ENCODE measurements around the gene COL25A1. TPM values are rescaled to one million over a fixed set of nuclear protein-coding genes. Genes with fewer than 3 reads are reported as not detected.
"Not testable (repeated sequence)": the region's sequence is repeated elsewhere in the genome, so short reads cannot be mapped to it uniquely, and the experiment has no call there.

Gene COL25A1
- total RNA-seq, 1 experiment from 2014 or later = not detected

- in situ Hi-C loops (cut with HindIII; ENCODE audit: low pct_unique_long_range_greater_than_20kb, low sequenced_read_pairs) = no loop called here
- DNase-seq (ENCODE audit: low read depth) = no peak
Observed at GRCh38 chr4:109113521-109113920, 188.9 kb downstream of the COL25A1 start.

GRCh38 chr4:109111031-109111430, 191.4 kb downstream of the COL25A1 start:
- DNase-seq (ENCODE audit: low read depth) = no peak
- in situ Hi-C loops (cut with HindIII; ENCODE audit: low pct_unique_long_range_greater_than_20kb, low sequenced_read_pairs) = no loop called here

GRCh38 chr4:109108215-109108614, 194.2 kb downstream of the COL25A1 start:
- in situ Hi-C loops (cut with HindIII; ENCODE audit: low pct_unique_long_range_greater_than_20kb, low sequenced_read_pairs) = not testable (repeated sequence)

GRCh38 chr4:109094056-109094455, 208.4 kb downstream of the COL25A1 start:
- in situ Hi-C loops (cut with HindIII; ENCODE audit: low pct_unique_long_range_greater_than_20kb, low sequenced_read_pairs) = no loop called here
- no peak for DNase-seq (ENCODE audit: low read depth)

More at GRCh38 chr4:109108215-109108614, 194.2 kb downstream of the COL25A1 start:
- DNase-seq (ENCODE audit: low read depth) = not testable (repeated sequence)

GRCh38 chr4:109091727-109092409, 210.6 kb downstream of the COL25A1 start:
- DNase-seq (ENCODE audit: low read depth) = no peak
- in situ Hi-C loops (cut with HindIII; ENCODE audit: low pct_unique_long_range_greater_than_20kb, low sequenced_read_pairs) = no loop called here

GRCh38 chr4:109083911-109084310, 218.5 kb downstream of the COL25A1 start:
- in situ Hi-C loops (cut with HindIII; ENCODE audit: low pct_unique_long_range_greater_than_20kb, low sequenced_read_pairs) = no loop called here
- no peak for DNase-seq (ENCODE audit: low read depth)

GRCh38 chr4:109079731-109080130, 222.7 kb downstream of the COL25A1 start:
- DNase-seq (ENCODE audit: low read depth) = no peak
- in situ Hi-C loops (cut with HindIII; ENCODE audit: low pct_unique_long_range_greater_than_20kb, low sequenced_read_pairs) = no loop called here

GRCh38 chr4:109079201-109079600, 223.3 kb downstream of the COL25A1 start:
- DNase-seq (ENCODE audit: low read depth) = no peak
- in situ Hi-C loops (cut with HindIII; ENCODE audit: low pct_unique_long_range_greater_than_20kb, low sequenced_read_pairs) = no loop called here

GRCh38 chr4:109078724-109079123, 223.7 kb downstream of the COL25A1 start:
- in situ Hi-C loops (cut with HindIII; ENCODE audit: low pct_unique_long_range_greater_than_20kb, low sequenced_read_pairs) = no loop called here

GRCh38 chr4:109077505-109077904, 225.0 kb downstream of the COL25A1 start:
- DNase-seq (ENCODE audit: low read depth) = no peak
- in situ Hi-C loops (cut with HindIII; ENCODE audit: low pct_unique_long_range_greater_than_20kb, low sequenced_read_pairs) = no loop called here

More at GRCh38 chr4:109078724-109079123, 223.7 kb downstream of the COL25A1 start:
- DNase-seq (ENCODE audit: low read depth) = no peak

GRCh38 chr4:109076709-109077108, 225.7 kb downstream of the COL25A1 start:
- in situ Hi-C loops (cut with HindIII; ENCODE audit: low pct_unique_long_range_greater_than_20kb, low sequenced_read_pairs); DNase-seq (ENCODE audit: low read depth): not testable (repeated sequence)

GRCh38 chr4:109075621-109076020, 226.8 kb downstream of the COL25A1 start:
- DNase-seq (ENCODE audit: low read depth) = no peak

GRCh38 chr4:109072595-109072994, 229.9 kb downstream of the COL25A1 start:
- in situ Hi-C loops (cut with HindIII; ENCODE audit: low pct_unique_long_range_greater_than_20kb, low sequenced_read_pairs) = no loop called here
- DNase-seq (ENCODE audit: low read depth) = no peak

More at GRCh38 chr4:109075621-109076020, 226.8 kb downstream of the COL25A1 start:
- in situ Hi-C loops (cut with HindIII; ENCODE audit: low pct_unique_long_range_greater_than_20kb, low sequenced_read_pairs) = no loop called here

GRCh38 chr4:109070677-109071076, 231.8 kb downstream of the COL25A1 start:
- DNase-seq (ENCODE audit: low read depth); in situ Hi-C loops (cut with HindIII; ENCODE audit: low pct_unique_long_range_greater_than_20kb, low sequenced_read_pairs): not testable (repeated sequence)

GRCh38 chr4:109067508-109068235, 234.8 kb downstream of the COL25A1 start:
- in situ Hi-C loops (cut with HindIII; ENCODE audit: low pct_unique_long_range_greater_than_20kb, low sequenced_read_pairs) = no loop called here

GRCh38 chr4:109065006-109065405, 237.5 kb downstream of the COL25A1 start:
- in situ Hi-C loops (cut with HindIII; ENCODE audit: low pct_unique_long_range_greater_than_20kb, low sequenced_read_pairs) = no loop called here
- no peak for DNase-seq (ENCODE audit: low read depth)

More at GRCh38 chr4:109067508-109068235, 234.8 kb downstream of the COL25A1 start:
- DNase-seq (ENCODE audit: low read depth) = no peak

GRCh38 chr4:109053257-109053656, 249.2 kb downstream of the COL25A1 start:
- in situ Hi-C loops (cut with HindIII; ENCODE audit: low pct_unique_long_range_greater_than_20kb, low sequenced_read_pairs) = no loop called here
- no peak for DNase-seq (ENCODE audit: low read depth)

GRCh38 chr4:109052821-109053220, 249.6 kb downstream of the COL25A1 start:
- in situ Hi-C loops (cut with HindIII; ENCODE audit: low pct_unique_long_range_greater_than_20kb, low sequenced_read_pairs) = no loop called here
- DNase-seq (ENCODE audit: low read depth) = no peak

- in situ Hi-C loops (cut with HindIII; ENCODE audit: low pct_unique_long_range_greater_than_20kb, low sequenced_read_pairs) = no loop called here
- no peak for DNase-seq (ENCODE audit: low read depth)
Observed at GRCh38 chr4:109051054-109051453, 251.4 kb downstream of the COL25A1 start.

Measured in Caki2 (cell line).